CD4-positive, alpha-beta T cell treated with Interleukin-4 for 4 hours (primary cell): ENCODE measurements around the gene OR10P1.

Source experiments
- DNase-seq: peaks from one replicate; pipeline ENCODE4 v3.0.0-alpha.2; 2020

Gene OR10P1

GRCh38 chr12:55652352-55652751 lies 15.7 kb downstream of the OR10P1 start:
- DNase-seq: peak; percentile 28

DNA sequence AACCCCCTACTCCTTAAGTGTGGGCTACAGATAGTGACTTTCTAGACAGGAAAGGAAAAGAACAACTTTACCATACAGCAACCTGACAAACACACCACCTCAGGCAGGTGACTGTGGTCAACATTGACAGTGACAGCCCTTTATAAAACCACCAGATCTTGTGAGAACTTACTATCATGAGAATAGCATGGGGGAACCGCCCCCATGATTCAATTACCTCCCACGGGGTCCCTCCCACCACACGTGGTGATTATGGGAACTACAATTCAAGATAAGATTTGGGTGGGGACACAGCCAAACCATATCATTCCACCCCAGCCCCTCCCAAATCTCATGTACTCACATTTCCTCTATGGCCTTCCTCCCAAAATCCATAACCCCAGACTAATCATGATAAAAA lies 16.3 kb downstream of the OR10P1 start:
- no peak for DNase-seq

DNA sequence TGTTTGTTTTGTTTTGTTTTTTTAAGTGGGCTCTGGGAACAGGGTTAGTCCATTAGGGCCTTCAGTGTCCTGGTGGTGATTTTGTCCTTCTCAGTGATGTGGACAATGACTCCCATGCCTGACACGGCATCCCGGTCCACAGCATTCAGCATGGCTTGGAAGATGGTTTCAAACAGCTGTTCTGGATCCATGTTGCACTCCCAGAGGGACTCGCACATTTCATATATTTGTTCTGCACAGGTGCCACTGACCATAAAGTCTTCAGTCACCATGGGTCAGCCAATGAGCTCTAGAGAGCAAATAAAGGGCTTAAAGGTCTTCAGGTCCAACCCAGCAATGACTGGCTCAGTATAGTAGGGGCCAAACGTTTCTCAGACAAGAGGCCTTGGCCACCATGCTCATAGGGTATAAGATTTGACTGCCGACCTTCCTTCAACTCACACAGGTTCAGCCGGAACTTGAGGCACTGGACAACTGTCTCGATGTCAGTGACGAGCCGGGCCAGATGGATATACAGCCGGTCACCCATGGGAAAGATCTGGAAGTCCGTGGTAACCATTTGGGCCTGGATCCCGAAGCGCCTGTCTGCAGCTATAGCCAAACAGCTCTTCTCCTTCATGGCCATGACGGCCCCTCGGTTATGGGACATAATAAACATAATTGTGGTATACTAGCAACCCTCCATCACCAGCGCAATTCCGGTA lies 18.0 kb downstream of the OR10P1 start:
- DNase-seq: no peak

GRCh38 chr12:55657212-55657611 lies 20.5 kb downstream of the OR10P1 start:
- no peak for DNase-seq

DNA sequence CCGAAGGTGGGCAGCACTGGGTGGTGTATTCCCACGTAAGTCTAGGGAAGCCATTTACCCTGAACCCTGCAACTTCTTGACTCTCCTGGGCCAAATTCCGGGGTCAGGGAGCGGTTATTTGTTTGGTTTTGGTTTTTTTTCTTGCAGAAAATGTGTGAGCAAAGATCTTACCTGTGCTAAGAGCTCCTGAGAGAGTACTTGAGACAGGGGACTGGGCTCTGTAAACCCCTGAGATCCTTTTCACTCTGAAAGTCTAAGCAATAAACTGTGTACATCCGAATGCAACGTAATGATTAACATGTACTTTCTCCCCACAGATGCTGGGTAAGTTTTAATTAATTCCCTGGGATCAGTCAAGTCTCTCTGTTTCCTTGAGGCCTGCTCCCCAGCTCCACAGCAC lies 21.5 kb downstream of the OR10P1 start:
- no peak for DNase-seq

DNA sequence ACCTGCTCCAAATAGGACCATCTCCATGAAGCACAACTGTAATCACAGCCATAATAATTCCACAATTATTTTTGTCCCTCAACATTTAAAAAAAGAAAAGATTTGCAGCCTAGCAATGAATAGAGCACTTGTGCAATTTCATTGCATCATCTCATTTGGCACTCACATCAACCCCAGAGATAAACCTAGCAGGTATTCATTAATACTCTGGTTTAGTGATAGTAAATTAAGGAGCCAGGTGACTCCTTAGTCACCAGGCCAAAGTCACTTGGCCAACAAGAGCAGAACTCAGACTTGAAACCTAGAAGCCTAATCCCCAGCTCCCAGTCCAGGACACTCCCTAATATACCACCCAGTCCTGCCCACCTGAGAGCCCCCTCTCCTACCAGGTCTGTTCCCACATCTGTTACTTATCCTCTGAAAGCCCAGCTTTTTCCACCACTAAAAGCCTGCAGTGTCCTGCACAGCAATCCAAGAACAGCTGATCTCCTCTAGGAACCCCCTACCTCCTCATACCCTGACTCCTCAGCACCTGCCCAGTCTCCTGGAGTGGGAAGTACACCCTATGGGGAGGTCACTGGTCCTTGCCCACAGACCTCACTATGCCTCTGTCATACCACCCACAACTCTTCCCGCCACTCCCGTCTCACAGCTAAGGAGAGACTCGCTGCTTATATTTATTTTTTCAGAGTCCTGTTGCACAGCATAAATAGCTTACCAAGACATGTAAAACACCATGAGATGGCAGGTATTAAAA lies 22.1 kb downstream of the OR10P1 start:
- DNase-seq: no peak

GRCh38 chr12:55659486-55660385 lies 23.0 kb downstream of the OR10P1 start:
- DNase-seq: no peak

DNA sequence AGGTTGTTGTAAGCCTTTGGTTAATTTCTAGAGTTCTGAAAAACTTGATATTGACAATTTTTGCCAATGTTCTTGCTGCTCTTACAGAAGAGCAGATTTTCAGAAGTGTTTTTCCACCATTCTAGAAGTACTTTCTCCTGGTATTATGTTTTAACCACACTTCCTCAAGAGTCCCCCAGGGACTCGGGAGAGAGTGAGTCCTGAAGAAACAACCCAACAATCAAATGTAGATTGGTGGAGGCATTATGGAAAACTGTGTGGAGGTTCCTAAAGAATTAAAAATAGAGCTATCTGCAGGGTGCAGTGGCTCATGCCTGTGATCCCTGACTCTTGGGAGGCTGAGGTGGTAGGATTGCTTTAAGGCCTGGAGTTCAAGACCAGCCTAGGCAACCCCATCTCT lies 26.7 kb downstream of the OR10P1 start:
- no peak for DNase-seq

GRCh38 chr12:55664826-55665225 lies 28.1 kb downstream of the OR10P1 start:
- no peak for DNase-seq

- DNase-seq: no peak
Observed at GRCh38 chr12:55666508-55666907, 29.8 kb downstream of the OR10P1 start.

DNA sequence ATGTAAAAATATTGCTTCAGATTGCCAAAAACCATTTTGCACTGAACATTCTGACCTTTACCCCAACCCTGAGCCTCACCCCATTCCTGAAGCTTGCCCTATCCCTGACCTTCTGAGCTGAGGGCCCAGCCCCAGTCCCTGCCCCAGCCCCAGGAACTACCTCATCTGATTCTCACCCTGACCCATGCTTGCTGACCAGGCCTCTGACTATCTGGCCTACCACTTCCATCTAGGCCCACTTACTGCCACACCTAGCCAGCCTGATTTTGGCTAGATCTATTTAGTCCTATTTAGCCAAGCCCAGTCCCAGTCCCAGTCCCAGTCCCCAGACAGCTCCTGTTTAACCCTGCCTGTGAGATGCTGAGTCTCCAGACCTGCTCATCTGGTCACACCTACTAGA lies 33.6 kb downstream of the OR10P1 start:
- DNase-seq: no peak

- no peak for DNase-seq
Observed at GRCh38 chr12:55671746-55672145, 35.1 kb downstream of the OR10P1 start.

GRCh38 chr12:55673638-55674037 lies 36.9 kb downstream of the OR10P1 start:
- DNase-seq: no peak

DNA sequence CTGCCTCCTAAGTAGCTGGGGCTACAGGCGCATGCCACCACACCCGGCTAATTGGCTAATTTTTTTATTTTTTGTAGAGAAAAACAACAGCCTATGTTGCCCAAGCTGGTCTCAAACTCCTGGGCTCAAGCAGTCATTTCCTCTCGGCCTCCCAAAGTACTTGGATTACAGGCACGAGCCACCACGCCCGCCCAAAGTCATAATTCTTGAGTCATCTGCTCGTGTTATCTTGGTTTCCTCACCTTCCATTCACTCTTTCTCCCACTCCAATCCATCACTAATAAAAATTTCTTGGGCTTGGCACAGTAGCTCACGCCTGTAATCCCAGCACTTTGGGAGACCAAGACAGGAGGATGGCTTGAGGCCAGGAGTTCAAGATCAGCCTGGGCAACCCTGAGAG lies 39.0 kb downstream of the OR10P1 start:
- no peak for DNase-seq

DNA sequence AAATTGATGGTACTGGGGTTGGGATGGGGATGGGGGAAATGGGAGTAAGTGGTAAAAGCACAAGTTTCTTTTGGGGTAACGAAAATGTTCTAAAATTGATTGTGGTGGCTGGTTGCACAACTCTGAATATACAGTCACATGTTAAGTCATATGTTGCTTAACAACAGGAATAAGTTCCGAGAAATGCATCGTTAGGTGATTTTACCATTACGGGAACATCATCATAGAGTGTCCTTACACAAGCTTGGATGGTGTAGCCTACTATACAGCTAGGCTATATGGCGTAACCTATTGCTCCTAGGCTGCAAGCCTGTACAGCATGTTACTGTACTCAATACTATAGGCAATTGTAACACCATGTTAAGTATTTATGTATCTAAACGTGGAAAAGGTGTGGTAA lies 40.0 kb downstream of the OR10P1 start:
- no peak for DNase-seq

- no peak for DNase-seq
Observed at GRCh38 chr12:55679691-55680090, 43.0 kb downstream of the OR10P1 start.

DNA sequence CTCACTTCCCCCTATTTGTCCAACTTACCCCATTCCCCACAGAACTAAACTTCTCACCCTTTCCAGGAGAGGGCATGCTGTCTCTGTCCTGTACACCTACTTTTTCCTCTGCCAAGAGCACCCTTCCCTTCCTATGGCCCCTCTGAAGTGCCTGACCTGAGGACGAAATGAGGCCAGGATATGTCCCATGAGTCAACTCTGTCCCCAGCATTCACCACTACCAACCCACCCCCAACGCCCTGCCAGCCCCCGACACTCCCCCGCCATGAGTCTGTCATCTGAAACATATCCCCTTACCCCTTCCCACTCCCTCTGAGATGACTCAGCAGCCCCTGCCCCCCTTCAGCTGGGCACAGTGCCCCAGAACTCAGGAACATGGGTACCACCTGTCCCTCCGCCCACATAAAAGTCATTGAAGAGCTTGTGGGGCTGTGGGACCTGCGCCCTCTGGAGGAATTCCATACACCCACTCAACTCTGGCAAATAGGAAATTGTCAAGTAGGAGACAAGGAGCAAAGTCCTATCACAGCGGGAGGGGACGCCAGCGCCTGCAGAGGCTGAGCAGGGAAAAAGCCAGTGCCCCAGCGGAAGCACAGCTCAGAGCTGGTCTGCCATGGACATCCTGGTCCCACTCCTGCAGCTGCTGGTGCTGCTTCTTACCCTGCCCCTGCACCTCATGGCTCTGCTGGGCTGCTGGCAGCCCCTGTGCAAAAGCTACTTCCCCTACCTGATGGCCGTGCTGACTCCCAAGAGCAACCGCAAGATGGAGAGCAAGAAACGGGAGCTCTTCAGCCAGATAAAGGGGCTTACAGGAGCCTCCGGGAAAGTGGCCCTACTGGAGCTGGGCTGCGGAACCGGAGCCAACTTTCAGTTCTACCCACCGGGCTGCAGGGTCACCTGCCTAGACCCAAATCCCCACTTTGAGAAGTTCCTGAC lies 44.7 kb downstream of the OR10P1 start:
- no peak for DNase-seq

DNA sequence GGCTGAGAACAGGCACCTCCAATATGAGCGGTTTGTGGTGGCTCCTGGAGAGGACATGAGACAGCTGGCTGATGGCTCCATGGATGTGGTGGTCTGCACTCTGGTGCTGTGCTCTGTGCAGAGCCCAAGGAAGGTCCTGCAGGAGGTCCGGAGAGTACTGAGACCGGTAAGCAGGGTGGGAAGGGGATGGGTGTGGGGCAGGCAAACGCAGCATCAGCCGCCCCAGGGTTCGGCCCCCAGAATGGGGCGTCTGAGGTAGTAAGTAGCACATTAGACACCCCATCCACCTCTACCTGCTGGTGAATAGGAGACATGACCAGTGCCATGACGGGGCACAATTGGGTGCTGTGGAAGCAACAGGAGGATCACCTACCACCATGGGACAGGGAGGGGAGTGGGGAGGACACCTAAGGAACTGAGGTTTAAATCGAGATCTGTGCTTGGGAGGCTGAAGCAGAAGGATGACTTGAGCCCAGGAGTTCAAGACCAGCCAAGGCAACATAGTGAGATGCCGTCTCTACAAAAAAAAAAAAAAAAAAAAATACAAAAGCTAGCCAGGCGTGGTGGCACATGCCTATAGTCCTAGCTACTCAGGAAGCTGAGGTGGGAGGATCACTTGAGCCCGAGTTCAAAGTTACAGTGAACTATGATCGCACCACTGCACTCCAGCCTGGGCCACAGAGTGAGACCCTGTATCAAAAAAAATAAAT lies 45.5 kb downstream of the OR10P1 start:
- no peak for DNase-seq

DNA sequence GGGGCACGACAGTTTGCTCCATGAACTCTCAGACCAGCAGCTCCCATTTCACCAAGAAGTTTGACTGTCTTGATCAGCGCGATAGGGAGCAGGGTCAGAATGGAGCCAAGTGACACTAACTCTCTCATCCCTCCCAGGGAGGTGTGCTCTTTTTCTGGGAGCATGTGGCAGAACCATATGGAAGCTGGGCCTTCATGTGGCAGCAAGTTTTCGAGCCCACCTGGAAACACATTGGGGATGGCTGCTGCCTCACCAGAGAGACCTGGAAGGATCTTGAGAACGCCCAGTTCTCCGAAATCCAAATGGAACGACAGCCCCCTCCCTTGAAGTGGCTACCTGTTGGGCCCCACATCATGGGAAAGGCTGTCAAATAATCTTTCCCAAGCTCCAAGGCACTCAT lies 47.0 kb downstream of the OR10P1 start:
- no peak for DNase-seq

- DNase-seq: no peak
Observed at GRCh38 chr12:55684761-55685370, 48.2 kb downstream of the OR10P1 start.

- DNase-seq: no peak
Observed at GRCh38 chr12:55685671-55686070, 49.0 kb downstream of the OR10P1 start.
